Measurements from ENCODE around the gene PI4K2A. TPM values are rescaled to one million over a fixed set of nuclear protein-coding genes. Genes with fewer than 3 reads are reported as not detected.
A peak's percentile ranks its signal among the peaks of the same experiment; 100 is the strongest.

PI4K2A gene
- total RNA-seq, 2 donors from 2014 or later: 18.0 to 22.9 TPM

DNA sequence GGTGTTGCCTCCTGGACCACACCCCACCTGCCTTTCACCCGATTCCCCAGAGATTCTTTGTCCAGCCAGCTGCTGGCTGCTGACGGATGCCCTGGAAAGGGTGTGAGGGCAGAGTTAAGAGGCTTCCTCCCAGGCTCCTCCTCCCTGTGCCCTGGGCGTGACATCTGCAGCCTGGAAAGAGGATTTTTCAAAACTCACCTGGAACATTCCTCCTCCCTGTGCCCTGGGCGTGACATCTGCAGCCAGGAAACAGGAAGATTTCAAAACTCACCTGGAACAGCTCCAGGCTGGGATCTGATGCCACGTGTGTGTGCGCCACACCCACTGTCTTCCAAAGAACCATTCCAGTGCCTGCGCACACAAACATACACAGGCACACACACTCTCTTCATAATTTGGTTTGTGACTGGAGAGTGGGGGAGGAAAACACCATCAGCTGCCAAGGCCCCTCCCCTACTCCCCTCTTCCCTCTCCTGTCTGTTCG, 78.2 kb downstream of the PI4K2A start:
- Histone ChIP-seq H3K9me3 (no peaks in the 10 kb centered on the region), H3K36me3 (peaks cover 12% of the 10 kb centered on the region), H3K4me1 (ENCODE audit: control insufficient read depth in 1 of 2, low read depth in 2 of 2) (peaks cover 36 to 49% of the 10 kb centered on the region in 2 donors), H3K27ac (peak overlapping the region; percentile 32 to 96), H3K27me3 (replicated peaks; ENCODE audit: insufficient read depth) (no peaks in the 10 kb centered on the region), H3K4me3 (no peak overlapping the region)
- no peak for DNase-seq (ENCODE audit: low spot score)
- TF ChIP-seq, protein P1, sequence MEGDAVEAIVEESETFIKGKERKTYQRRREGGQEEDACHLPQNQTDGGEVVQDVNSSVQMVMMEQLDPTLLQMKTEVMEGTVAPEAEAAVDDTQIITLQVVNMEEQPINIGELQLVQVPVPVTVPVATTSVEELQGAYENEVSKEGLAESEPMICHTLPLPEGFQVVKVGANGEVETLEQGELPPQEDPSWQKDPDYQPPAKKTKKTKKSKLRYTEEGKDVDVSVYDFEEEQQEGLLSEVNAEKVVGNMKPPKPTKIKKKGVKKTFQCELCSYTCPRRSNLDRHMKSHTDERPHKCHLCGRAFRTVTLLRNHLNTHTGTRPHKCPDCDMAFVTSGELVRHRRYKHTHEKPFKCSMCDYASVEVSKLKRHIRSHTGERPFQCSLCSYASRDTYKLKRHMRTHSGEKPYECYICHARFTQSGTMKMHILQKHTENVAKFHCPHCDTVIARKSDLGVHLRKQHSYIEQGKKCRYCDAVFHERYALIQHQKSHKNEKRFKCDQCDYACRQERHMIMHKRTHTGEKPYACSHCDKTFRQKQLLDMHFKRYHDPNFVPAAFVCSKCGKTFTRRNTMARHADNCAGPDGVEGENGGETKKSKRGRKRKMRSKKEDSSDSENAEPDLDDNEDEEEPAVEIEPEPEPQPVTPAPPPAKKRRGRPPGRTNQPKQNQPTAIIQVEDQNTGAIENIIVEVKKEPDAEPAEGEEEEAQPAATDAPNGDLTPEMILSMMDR (IDR thresholded peaks at IDR 0.05): no peak
- no peak for ATAC-seq (ENCODE audit: insufficient number of reproducible peaks, low FRiP score, low read depth)

GRCh38 chr10:97719602-97720001, 79.1 kb downstream of the PI4K2A start:
- Histone ChIP-seq H3K27ac (peak overlapping the region in 1 of 2 donors; percentile 16), H3K36me3 (peaks cover 12% of the 10 kb centered on the region), H3K4me3 (no peak overlapping the region), H3K27me3 (replicated peaks; ENCODE audit: insufficient read depth) (no peaks in the 10 kb centered on the region), H3K4me1 (ENCODE audit: control insufficient read depth in 1 of 2, low read depth in 2 of 2) (peaks cover 36 to 49% of the 10 kb centered on the region in 2 donors), H3K9me3 (no peaks in the 10 kb centered on the region)
- DNase-seq (ENCODE audit: low spot score): no peak
- TF ChIP-seq, protein P1 (IDR thresholded peaks at IDR 0.05): no peak
- ATAC-seq (ENCODE audit: insufficient number of reproducible peaks, low FRiP score, low read depth): no peak

GRCh38 chr10:97721871-97722780, 81.7 kb downstream of the PI4K2A start:
- no peak overlapping the region for H3K4me3 ChIP-seq
- no peak for DNase-seq (ENCODE audit: low spot score)
- TF ChIP-seq, protein P1 (IDR thresholded peaks at IDR 0.05): no peak
- H3K27me3 ChIP-seq (replicated peaks; ENCODE audit: insufficient read depth): no peaks in the 10 kb centered on the region
- H3K4me1 ChIP-seq (ENCODE audit: control insufficient read depth in 1 of 2, low read depth in 2 of 2): peaks cover 30 to 40% of the 10 kb centered on the region in 2 donors
- no peak overlapping the region for H3K27ac ChIP-seq
- no peaks in the 10 kb centered on the region for H3K9me3 ChIP-seq
- ATAC-seq (ENCODE audit: insufficient number of reproducible peaks, low FRiP score, low read depth): no peak
- H3K36me3 ChIP-seq: peaks cover 6% of the 10 kb centered on the region

DNA sequence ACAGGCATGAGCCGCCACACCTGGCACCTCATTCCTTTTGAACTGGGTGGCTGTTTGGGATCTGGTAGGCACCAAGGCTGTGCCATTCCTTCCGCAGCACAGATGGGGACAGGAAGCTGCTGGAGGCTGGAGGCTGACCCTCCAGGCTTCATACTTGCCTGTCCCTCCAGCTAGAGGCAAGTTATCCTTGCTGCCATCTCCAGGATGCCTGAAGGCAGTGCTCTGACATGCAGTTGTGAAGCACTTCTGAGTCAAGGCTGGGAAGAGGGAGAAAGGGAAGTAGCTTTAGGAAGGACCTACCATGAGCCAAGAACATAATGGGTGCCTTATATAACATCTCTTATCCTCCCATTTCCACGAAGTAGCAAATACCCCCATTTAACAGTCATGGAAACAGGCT, 82.5 kb downstream of the PI4K2A start:
- ATAC-seq (ENCODE audit: insufficient number of reproducible peaks, low FRiP score, low read depth) (no peak), DNase-seq (ENCODE audit: low spot score) (no peak)
- Histone ChIP-seq H3K27ac (peak overlapping the region in 1 of 2 donors; percentile 13), H3K9me3 (no peaks in the 10 kb centered on the region), H3K4me3 (no peak overlapping the region), H3K4me1 (ENCODE audit: control insufficient read depth in 1 of 2, low read depth in 2 of 2) (peaks cover 22 to 39% of the 10 kb centered on the region in 2 donors), H3K27me3 (replicated peaks; ENCODE audit: insufficient read depth) (no peaks in the 10 kb centered on the region), H3K36me3 (no peaks in the 10 kb centered on the region)
- TF ChIP-seq, protein P1 (IDR thresholded peaks at IDR 0.05): no peak

- Histone ChIP-seq H3K27ac (no peak overlapping the region), H3K27me3 (replicated peaks; ENCODE audit: insufficient read depth) (no peaks in the 10 kb centered on the region), H3K9me3 (no peaks in the 10 kb centered on the region), H3K36me3 (no peaks in the 10 kb centered on the region), H3K4me3 (no peak overlapping the region), H3K4me1 (ENCODE audit: control insufficient read depth in 1 of 2, low read depth in 2 of 2) (peaks cover 8 to 24% of the 10 kb centered on the region in 2 donors)
- no peak for DNase-seq (ENCODE audit: low spot score)
- ATAC-seq (ENCODE audit: insufficient number of reproducible peaks, low FRiP score, low read depth): no peak
- TF ChIP-seq, protein P1 (IDR thresholded peaks at IDR 0.05): no peak
These were observed 84.0 kb downstream of the PI4K2A start for GRCh38 chr10:97724341-97724941.
